Measurements from ENCODE around the gene FMNL2.
A peak's percentile ranks its signal among the peaks of the same experiment; 100 is the strongest.

Gene FMNL2

DNA sequence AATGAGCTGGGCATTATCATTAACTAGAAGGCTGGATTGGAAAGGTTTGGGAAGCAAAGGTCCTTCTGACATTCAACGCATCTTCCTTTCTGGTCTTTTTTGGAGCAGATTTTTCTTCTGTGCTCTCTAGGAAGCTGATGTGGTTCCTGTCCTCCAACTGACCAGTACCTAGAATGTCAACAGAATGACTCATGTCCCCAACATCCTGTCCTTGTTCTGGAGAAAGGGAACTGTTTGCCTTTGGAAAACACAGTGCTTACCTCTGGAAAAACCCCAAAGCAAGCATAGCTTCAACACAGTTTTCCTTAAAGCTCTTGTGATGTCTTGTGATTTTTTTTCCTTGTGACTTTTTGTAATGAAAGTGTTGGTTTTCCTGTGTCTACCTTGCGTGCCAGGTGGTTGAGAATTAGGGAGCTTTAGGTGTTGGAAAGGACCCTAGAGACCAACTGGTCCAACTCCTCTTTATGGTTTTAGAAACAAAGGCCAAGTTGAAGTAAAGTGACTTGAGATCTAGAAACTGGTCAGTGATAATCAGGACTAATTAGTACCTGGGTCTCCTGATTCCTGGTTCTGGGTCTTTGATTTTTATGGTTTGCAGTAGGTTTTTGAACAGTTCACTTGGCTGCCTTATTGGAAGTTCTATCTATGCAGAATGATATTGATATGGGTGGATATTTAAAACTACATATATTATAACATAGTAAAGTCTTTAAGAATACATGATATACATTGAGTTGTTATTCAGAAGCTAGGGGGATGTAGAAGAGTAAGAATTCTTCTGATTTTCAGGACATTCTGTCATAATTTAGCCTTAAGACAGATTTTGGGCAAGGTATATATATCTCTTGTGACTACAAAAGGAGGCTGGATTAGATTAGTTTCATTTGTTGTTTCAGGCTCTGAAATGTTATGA is 70.5 kb downstream of the FMNL2 start:
- DNase-seq (ENCODE audit: low read depth), result peak; percentile 68

DNA sequence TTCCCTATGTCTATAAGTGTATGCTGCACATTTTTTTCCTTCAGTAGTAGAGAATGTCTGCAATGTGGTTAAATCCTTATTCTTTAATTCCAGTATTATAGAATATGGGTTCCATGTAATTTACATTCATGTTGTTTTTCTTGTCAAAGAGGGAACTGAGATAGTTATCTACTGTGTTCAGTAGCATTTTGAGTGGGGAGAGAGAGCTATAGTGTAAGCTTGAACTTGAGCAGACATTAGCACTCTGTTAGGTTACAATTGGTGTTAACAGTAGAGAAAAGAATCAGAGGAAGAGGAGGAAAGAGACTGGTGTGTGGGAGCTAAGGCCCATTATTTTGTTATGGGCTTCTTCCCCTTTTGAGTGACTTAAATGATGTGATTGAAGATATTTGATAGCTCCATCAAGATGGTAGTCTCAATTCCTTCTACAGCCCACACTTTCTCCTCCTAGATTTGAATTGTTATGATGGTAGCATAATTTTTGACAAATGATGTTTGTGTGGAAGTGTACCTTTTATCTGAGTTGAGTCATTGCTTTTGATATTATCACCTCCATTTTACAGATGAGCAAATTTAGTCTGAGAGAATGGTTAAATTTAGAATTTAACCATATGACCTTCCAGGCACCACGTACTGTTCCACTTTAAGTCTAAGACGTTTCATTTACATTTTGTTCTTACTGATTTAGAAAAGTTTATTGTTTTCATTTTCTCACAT is 71.3 kb downstream of the FMNL2 start:
- no peak for DNase-seq (ENCODE audit: low read depth)

DNA sequence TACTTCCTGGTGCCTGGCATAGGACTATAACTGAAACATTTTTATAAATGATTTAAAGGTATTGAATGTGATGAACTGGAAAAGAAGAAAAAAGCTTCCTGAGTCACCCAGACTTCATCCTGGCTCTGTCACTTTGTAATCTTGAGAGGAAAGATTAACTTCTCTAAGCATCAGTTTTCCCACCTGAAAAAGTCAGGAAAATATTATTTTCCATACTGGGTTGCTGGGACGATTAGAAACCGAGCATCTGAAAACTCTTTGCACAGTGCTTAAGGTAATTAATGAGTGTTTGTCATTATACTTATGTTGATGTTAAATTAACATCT is 71.8 kb downstream of the FMNL2 start:
- DNase-seq (ENCODE audit: low read depth), result no peak

DNA sequence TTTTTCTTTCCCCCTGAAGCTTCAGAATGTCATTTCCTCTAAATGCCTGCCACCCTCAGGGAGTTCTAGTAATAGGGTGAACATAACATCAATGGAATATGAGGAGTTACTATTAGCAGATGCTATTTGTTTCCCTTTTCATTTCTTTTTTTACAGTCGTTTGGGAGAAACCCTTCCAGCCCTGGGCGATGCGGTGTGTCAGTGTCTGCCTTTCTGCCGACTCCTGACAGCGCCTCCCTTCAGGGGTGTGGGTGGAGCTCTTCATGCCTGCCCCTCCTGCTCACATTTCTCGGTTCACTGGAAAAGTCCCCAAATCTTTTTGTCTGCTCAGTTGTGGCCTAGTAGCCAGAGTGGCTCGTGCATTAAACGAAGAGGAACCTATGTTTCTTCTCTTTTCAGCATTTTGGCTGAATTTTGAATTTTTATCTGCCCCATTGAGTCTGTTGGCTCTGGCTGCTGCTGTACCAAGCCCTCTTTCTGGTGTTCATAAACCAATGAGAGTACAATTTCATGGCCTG is 72.3 kb downstream of the FMNL2 start:
- peak; percentile 69 for DNase-seq (ENCODE audit: low read depth)

DNA sequence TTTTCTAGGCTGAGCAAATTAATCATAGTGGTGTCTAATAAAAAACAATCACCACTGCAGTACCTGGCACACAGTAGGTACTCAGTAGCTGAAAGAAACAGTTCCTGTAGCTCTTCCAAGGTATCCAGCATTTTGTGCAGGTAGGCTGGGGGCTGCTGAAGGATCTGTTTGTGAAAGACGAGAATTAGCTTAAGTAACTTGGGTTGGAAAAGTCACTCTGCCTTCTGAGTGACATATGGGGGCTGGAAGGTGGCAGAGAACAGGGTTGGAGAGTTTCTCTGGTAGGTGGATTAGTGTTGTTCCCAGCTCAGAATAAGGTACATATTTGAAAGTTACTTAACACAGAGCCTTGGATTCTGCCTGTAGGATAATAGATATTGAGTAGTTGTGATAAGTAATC is 72.8 kb downstream of the FMNL2 start:
- no peak for DNase-seq (ENCODE audit: low read depth)

DNA sequence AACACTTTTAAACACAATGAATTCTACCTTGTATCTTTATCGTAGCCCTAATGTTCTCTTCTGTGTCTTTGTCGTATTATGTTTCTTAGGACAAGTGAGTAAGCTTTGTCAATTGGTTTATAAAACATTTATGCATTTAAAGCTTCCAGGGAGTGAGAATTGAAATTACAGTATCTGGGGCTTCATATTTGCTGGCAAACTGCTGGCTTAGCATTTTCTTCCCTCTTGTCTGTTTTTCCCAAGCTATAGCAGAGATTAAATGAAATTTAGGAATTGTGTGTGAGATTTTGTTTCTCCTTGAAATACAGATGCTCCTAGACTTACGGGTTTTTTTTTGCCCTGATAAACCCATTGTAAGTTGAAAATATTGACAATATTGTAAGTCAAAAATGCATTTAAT is 73.3 kb downstream of the FMNL2 start:
- DNase-seq (ENCODE audit: low read depth), result no peak

DNA sequence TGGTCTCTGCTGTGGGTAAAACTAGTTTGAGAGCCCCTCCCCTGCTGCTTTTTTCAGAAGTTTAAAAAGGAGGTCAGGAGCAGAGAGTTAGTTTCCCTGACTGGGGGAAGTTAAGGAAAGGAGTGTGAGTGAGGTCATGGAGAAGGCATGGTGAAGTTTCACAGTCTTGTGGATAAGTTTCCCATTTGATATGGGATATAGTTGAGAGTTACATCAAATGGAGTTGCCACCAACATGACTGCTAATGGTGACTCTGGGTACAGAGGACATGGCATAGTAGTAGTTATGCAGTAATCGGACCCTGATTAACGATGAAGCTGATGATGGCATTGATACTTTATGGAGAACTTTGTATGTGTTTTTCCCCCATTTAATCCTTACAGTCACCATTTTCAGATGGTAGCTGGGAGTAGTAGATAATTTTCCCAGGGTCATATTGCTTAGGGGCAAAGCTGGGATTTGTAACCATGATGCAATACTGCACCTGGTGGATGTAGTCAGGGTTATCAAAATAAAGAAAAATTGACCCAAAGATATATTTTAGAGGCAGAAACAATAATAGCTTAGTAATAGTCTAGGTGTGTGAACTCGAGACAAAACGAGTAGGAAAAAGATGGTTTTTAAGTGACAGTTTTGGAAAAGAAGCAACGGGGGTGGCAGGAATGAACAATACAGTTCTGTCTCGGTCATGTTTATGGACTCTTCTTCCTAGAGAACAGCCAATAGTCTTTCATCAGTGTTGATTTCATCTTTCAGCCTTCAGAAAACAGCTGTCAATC is 74.6 kb downstream of the FMNL2 start:
- DNase-seq (ENCODE audit: low read depth), result no peak

DNA sequence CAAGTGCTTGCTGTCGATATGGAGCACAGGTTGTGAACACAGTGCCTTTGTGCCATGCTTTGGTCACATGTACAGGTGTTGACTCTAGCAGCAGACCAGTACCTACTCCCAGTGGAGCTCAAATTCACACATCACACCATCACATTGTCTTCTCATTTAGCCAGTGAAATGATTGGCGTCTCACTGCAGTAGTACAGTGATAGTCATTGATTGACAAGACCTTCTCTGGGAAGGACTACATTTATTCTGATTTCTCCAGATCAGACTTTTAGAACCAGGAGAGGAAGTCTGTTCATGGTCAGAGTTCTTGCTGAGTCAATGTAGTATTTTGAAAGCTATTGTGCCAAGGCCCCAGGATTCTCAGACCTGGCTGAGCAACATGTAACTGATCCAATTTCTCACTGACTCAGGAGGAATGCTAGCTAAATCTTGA is 75.2 kb downstream of the FMNL2 start:
- no peak for DNase-seq (ENCODE audit: low read depth)

DNA sequence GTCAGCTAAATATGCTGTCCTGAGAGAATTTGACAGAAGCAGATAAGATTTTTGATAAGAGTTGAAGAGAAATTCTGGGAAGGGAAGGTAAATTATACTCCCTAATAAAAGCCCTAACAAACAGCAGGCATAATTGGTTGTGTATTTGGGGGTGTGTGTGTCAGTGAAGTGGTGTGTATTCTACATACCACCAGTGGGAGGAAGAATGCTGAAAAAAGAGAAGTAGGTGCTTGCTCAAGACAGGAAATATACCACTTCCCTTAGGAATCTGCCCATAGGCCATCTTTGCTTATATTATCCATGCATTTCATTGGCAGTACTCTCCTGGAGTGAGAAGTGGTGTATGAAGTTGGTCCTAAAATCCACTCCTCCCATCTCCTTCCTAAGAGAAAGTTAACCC is 76.2 kb downstream of the FMNL2 start:
- no peak for DNase-seq (ENCODE audit: low read depth)

DNA sequence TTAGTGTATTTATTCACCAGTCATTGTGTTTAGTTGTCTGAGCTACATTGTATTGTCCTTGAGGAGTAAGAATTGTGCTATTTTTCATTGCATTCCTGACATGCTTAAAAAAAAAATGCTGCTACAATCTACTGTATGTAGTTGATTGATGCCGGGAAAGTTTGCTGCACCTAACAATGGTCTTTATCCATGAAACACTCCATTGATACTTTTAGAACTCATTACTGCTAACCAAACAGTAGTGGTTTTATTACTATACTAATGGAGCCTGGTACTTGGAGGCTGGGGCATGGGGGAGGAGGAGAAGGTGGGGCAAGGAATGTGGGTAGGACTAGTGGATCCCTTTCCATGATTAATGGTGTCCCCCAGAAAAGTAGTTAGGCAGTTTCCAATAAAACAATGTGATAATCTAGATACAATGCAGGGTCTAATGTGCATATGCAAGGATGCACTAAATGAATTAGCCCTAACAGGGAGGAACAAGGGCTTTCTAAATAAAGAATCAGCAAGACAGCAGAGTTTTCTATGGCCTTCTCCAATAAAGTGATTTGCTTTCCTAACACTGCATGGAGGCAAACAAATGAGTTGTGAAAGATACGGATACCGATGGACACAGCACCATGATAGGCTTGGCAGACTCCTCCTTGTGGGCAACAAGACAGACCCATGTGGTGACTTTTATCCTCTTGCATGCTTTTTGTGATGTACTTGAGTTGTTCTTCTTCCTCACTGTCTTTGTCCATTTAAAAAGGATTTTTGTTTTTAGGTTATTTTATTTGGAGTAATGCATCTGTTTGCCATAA is 78.5 kb downstream of the FMNL2 start:
- DNase-seq (ENCODE audit: low read depth), result peak; percentile 44

DNA sequence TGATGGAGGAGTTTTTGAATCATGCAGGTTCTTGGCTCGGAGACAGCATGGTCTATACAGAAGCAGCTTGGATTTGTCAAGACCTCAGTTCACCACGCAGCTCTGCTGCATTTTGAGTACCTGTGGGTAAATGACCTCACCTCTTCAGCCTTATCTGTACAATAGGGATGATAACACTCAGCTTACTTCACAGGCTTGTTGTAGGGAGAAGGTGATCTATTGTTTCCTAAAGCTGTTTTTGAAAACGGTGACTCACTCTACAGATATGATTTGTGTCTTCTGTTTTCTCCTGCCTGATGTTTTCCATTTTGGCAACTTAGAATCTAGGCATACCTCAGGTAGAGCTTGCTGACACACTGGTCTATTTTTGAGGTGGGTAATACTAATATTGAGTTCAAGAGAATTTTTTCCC is 80.3 kb downstream of the FMNL2 start:
- no peak for DNase-seq (ENCODE audit: low read depth)

DNA sequence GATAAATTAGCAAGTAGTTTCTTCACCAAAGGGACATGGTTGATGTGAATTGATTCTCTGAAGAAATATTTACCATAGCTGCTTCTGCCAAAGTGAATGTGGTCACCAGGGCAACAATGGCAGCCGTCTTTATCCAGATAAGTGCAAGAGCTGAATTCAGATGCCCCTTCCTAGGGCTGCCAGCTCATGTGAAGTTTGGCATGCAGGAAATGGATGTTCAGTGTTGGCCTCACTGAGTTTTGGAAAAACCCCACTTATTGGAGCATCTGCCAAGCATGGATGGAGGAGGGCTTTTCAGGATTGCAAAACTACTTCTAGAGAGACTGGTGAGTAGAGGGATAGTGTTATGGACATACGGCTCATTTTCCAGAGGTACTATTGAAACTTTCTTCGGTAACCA is 80.8 kb downstream of the FMNL2 start:
- DNase-seq (ENCODE audit: low read depth), result no peak

DNA sequence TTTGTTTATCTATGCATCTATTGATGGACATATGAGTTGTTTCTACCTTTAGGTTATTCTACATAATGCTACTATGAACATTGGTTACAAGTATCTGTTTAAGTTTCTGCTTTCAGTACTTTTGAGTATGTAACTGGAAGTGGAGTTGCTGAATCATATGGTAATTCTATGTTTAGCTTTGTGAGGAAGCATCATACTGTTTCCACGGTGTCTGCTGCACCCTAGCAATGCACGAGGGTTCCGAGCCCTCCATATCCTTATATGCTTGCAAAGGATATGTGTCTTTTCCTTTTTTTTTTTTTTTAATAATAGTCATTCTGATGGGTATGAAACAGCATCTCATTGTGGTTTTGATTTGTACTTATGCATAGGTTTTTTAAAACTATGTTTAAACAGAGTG is 83.7 kb downstream of the FMNL2 start:
- DNase-seq (ENCODE audit: low read depth), result no peak

DNA sequence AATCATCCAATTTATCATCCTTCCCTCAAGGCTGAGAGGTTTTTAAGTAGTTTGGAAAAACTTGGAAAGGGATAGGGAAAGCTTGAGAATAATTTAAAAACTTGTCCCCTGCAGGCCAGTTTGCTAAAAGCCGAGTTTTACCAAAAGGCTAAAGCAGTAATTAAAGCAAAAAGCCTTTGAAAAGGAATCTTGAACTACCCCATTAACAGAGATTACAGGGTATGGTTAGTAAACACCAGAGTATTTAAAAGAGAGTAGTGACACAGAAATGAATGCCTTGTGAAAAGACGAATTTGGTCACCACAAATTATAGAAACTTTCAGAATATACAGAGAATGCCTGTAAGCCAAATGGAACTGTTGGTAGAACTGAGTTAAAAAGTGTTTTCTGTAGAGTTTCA is 85.0 kb downstream of the FMNL2 start:
- DNase-seq (ENCODE audit: low read depth), result no peak

DNA sequence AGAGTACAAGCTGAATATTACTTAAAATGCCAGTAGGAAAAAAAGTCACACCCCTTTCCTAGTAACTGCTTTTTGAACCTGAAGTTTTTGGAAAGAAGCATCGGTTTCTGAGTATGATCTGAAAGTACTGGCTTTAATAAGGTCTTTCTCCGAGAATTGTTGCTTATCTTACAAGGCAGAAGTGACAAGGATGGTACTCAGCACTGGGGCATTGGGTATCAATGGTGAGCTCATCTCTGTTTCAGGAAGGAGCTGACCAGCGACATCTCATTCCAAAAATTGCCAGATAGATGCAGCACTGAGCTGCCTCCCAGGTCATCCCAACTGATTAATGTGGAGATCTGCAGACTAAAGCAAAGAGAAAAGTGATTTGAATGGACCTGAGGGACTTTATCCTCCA is 85.4 kb downstream of the FMNL2 start:
- no peak for DNase-seq (ENCODE audit: low read depth)

DNA sequence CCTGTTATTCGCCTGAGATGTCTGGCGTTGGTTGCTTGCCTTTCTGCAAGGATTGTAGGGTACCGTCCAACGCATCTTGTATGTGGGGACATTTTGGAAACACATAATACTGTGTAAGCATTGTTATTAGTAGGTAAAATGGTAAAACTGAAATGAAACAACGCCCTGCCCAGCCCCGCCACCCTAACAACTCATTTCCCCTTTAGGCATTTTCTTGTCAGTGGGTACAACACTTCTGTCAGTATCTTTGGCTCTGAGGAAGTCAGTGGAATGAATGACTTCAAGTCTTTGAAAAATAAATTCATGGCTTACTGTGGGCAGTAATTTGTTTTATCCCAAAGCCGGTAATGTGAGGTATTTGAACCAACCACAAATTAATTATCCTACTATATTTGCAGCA is 86.0 kb downstream of the FMNL2 start:
- DNase-seq (ENCODE audit: low read depth), result no peak

DNA sequence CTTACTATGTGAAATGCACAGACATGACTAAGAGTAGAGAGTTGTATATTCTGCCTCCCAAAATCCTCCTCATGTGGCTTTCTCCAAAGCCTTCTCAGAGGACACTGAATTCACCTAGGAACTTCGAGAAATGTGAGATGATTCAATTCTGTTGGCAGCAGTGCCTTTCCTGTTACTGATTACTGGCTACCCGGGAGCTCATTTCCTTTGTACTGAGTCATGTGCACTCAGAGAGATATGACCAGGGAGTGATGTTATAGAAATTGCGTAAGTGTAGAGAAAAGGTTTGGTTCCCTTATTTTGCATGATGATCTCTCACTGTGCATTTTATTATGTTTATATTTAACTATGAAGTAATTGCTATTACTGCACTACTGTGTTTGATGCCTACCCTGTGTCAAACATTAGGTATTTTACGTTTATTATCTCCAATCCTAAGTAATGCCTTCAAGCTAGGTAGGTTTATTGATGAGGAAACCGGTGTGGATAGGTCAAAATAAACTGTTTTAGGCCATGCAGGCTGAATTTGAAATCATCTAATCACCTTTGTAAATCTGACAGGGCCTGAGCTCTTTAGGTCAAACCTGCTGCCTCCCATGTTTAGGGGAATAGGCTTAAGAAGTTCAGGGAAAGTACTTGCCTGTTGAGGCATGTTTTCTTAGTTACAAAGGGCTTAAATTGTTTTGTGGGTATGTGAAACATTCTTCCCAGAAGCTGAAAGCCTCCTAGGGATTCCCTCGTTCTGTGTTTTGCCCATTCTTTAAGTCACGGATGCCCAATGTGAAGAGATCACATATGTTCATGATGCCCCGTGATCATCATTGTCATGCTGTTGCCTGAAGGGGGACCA is 86.8 kb downstream of the FMNL2 start:
- peak; percentile 98 for DNase-seq (ENCODE audit: low read depth)

DNA sequence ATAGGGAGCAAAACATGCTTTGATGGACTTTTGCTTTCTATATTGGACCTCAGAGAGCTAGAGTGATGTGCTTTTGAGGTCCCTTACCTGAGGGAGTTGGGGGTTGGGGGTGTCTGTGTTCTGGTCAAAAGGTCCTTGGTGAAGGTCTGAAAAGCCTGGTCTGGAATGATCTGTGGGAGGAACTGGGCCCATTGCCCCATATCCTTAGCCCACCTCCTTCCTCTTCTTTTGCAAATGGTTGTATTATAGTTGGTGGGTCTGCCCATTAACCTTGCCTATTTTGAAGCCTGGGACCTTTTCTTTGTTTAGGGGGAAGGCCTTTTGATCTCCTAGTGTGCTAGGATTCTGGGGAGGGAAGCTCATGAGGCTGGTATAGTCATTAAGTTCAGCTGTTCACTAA is 88.7 kb downstream of the FMNL2 start:
- no peak for DNase-seq (ENCODE audit: low read depth)

DNA sequence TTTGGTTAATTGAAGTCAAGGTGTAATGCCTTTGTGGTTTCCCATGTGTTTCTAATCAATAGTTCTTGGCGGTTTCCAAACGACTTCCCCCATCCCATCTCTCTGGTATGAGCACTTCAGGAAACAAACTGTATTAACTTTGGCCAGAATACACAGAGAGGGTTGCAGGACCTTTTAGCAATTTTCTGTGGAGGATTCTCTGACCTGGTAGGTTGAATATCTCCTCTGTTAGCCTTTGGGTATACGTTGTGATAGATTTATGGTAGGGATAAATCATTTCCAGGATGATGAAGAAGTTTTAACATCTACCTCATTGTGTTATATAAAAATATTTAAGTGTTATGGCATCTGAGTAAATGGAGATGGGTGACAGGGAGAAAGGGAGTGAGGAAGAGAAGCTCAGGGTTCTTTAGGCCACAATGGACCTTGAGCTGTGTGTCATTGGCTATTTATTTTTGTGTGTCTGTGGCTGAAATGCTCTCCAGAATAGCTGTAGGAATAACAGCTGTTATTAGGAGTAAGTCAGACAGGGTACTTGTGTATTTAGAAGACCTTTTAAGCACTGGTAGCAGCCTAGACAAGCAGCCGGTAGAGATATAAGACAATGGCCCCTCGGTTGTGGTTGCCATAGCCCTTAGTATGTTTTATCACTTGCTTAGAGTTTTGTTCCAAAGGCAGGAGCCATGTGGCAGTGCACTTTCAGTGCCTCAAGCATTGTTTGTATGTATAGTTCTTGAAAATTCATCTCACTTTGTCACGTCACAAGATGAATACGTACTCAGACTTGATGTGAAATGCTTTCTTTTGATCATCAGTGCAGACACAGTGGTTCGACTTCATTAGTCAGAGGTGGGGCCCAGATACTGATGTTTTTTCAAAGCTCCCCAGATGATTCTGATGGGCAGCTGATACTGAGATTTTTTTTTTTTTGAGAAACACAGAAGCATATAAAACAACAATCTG is 91.1 kb downstream of the FMNL2 start:
- no peak for DNase-seq (ENCODE audit: low read depth)

DNA sequence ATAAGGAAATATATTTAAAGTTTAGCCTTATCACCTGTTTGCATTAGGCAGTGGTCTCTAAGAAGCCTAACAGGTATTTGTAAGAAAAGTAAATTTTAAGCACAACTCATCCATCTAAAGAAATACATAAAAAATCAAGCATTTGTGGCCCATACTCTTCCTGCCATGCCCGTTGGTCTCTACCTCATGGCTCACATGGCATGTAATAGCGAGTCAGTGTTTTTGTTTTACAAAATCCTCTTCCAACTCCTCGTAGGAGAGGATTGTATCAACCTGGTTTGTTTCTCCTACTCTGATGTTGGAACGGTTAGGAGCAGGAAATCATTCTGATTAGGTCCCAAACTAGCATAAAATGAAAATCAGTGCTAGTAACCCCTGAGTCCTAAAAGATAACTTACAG is 91.8 kb downstream of the FMNL2 start:
- peak; percentile 17 for DNase-seq (ENCODE audit: low read depth)

All from EH (cell line).